Astrocyte (in vitro differentiated cells and primary cell): ENCODE results near the gene NR1D1.

Experiments
- CTCF ChIP-seq: IDR thresholded peaks from 2 replicates; pipeline ENCODE4 v1.5.1; 2011; ENCODE audit warnings: low read depth, mild to moderate bottlenecking, inconsistent platforms, low read length, moderate library complexity; ENCODE audit not compliant: insufficient read depth
- EZH2 ChIP-seq: IDR thresholded peaks from 2 replicates; pipeline ENCODE4 v1.6.1; 2012; ENCODE audit warnings: mild to moderate bottlenecking, low read length, inconsistent platforms; ENCODE audit not compliant: insufficient read depth

- TF ChIP-seq CTCF (no peak), EZH2 (no peak)
Measured at GRCh38 chr17:40071313-40072039, 28.9 kb downstream of the NR1D1 start.
